IPS-15b (cell line): ENCODE data around the gene TTC32.

Experiments used
- H3K27me3 ChIP-seq: one replicate; pipeline ENCODE4 v1.6.1; 2013; ENCODE audit warnings: low read length; ENCODE audit not compliant: control insufficient read depth, insufficient read depth
- H3K36me3 ChIP-seq: one replicate; pipeline ENCODE4 v1.6.1; 2013; ENCODE audit warnings: low read length; ENCODE audit not compliant: control insufficient read depth, insufficient read depth
- H3K4me1 ChIP-seq: one replicate; pipeline ENCODE4 v1.6.1; 2013; ENCODE audit warnings: mild to moderate bottlenecking, low read length; ENCODE audit not compliant: control insufficient read depth, insufficient read depth
- H3K4me3 ChIP-seq: one replicate; pipeline ENCODE4 v1.5.1; 2013; ENCODE audit warnings: low read depth, low read length
- H3K9ac ChIP-seq: one replicate; pipeline ENCODE4 v1.6.1; 2013; ENCODE audit warnings: low read depth, mild to moderate bottlenecking, low read length
- H3K9me3 ChIP-seq: one replicate; pipeline ENCODE4 v1.6.1; 2013; ENCODE audit warnings: mild to moderate bottlenecking, low read length; ENCODE audit not compliant: control insufficient read depth, insufficient read depth

The TTC32 gene

GRCh38 chr2:19855542-19856431, 46.0 kb downstream of the TTC32 start:
- H3K9me3 ChIP-seq = no peaks in the 10 kb centered on the region
- peaks cover 3% of the 10 kb centered on the region for H3K4me1 ChIP-seq
- H3K27me3 ChIP-seq = no peaks in the 10 kb centered on the region
- no peak overlapping the region for H3K9ac ChIP-seq
- no peak overlapping the region for H3K4me3 ChIP-seq
- no peaks in the 10 kb centered on the region for H3K36me3 ChIP-seq

GRCh38 chr2:19854596-19855541, 46.9 kb downstream of the TTC32 start:
- Histone ChIP-seq H3K4me1 (peaks cover 3% of the 10 kb centered on the region), H3K4me3 (no peak overlapping the region), H3K27me3 (no peaks in the 10 kb centered on the region), H3K36me3 (no peaks in the 10 kb centered on the region), H3K9ac (no peak overlapping the region), H3K9me3 (no peaks in the 10 kb centered on the region)

GRCh38 chr2:19851116-19851695, 50.6 kb downstream of the TTC32 start:
- Histone ChIP-seq H3K36me3 (no peaks in the 10 kb centered on the region), H3K9me3 (no peaks in the 10 kb centered on the region), H3K9ac (no peak overlapping the region), H3K4me3 (no peak overlapping the region), H3K27me3 (no peaks in the 10 kb centered on the region), H3K4me1 (peaks cover 3% of the 10 kb centered on the region)

GRCh38 chr2:19850056-19851050, 51.4 kb downstream of the TTC32 start:
- no peaks in the 10 kb centered on the region for H3K9me3 ChIP-seq
- no peak overlapping the region for H3K4me3 ChIP-seq
- H3K36me3 ChIP-seq = no peaks in the 10 kb centered on the region
- H3K9ac ChIP-seq = no peak overlapping the region
- H3K27me3 ChIP-seq = no peaks in the 10 kb centered on the region
- peaks cover 3% of the 10 kb centered on the region for H3K4me1 ChIP-seq

GRCh38 chr2:19848952-19849351, 52.8 kb downstream of the TTC32 start:
- peaks cover 3% of the 10 kb centered on the region for H3K4me1 ChIP-seq
- H3K27me3 ChIP-seq = no peaks in the 10 kb centered on the region
- H3K4me3 ChIP-seq = no peak overlapping the region
- H3K36me3 ChIP-seq = no peaks in the 10 kb centered on the region
- no peaks in the 10 kb centered on the region for H3K9me3 ChIP-seq
- no peak overlapping the region for H3K9ac ChIP-seq

- Histone ChIP-seq H3K4me3 (no peak overlapping the region), H3K9me3 (no peaks in the 10 kb centered on the region), H3K9ac (no peak overlapping the region), H3K4me1 (peaks cover 3% of the 10 kb centered on the region), H3K27me3 (no peaks in the 10 kb centered on the region), H3K36me3 (no peaks in the 10 kb centered on the region)
These were observed 53.6 kb downstream of the TTC32 start for GRCh38 chr2:19848029-19848750.

- Histone ChIP-seq H3K4me3 (no peak overlapping the region), H3K9me3 (no peaks in the 10 kb centered on the region), H3K36me3 (no peaks in the 10 kb centered on the region), H3K4me1 (peaks cover 3% of the 10 kb centered on the region), H3K27me3 (no peaks in the 10 kb centered on the region), H3K9ac (no peak overlapping the region)
These were observed 54.3 kb downstream of the TTC32 start for GRCh38 chr2:19847486-19847885.
